OCI-LY1 (cell line): ENCODE results near the gene BANF2.

Source experiments
- H2AFZ ChIP-seq: fragments of 200-600 bp; sonication (generic), shearing (Covaris generic); 2 replicates; pipeline ENCODE4 v1.6.0; 2014; ENCODE audit warnings: antibody characterized with exemption, mild to moderate bottlenecking, low read length
- H3F3A ChIP-seq: fragments of 200-600 bp; sonication (generic), shearing (Covaris generic); 2 replicates; pipeline ENCODE4 v1.6.0; 2014; ENCODE audit warnings: mild to moderate bottlenecking, antibody characterized with exemption, low read length, moderate library complexity; ENCODE audit not compliant: insufficient read depth
- H3K27ac ChIP-seq: fragments of 200-600 bp; sonication (generic); 2 replicates; pipeline ENCODE4 v1.5.1; 2014; ENCODE audit warnings: low read length, mixed run types, mild to moderate bottlenecking, low read depth; ENCODE audit not compliant: poor library complexity, severe bottlenecking
- H3K27me3 ChIP-seq: fragments of 200-600 bp; sonication (generic); 2 replicates; pipeline ENCODE4 v1.6.0; 2014; ENCODE audit warnings: antibody characterized with exemption, mild to moderate bottlenecking, low read length, moderate library complexity; ENCODE audit not compliant: insufficient read depth
- H3K36me3 ChIP-seq: fragments of 200-600 bp; sonication (generic); 2 replicates; pipeline ENCODE4 v1.6.1; 2014; ENCODE audit warnings: mild to moderate bottlenecking, antibody characterized with exemption, low read length, moderate library complexity, mixed read lengths; ENCODE audit not compliant: insufficient read depth
- H3K4me1 ChIP-seq: fragments of 200-600 bp; sonication (generic); 2 replicates; pipeline ENCODE4 v1.5.1; 2014; ENCODE audit warnings: mild to moderate bottlenecking, low read length, moderate library complexity; ENCODE audit not compliant: insufficient read depth, severe bottlenecking
- H3K4me2 ChIP-seq: fragments of 200-600 bp; sonication (generic), shearing (Covaris generic); 2 replicates; pipeline ENCODE4 v1.6.1; 2014; ENCODE audit warnings: low read length
- H3K4me3 ChIP-seq: fragments of 200-600 bp; sonication (generic); 2 replicates; pipeline ENCODE4 v1.5.1; 2014; ENCODE audit warnings: low read length, low read depth, mild to moderate bottlenecking, mixed read lengths; ENCODE audit not compliant: poor library complexity, severe bottlenecking
- H3K79me2 ChIP-seq: fragments of 200-600 bp; shearing (Covaris generic); 2 replicates; pipeline ENCODE4 v1.6.1; 2016; ENCODE audit warnings: mixed run types, low read length, mixed read lengths; ENCODE audit not compliant: insufficient read depth
- H3K9ac ChIP-seq: fragments of 200-600 bp; sonication (generic), shearing (Covaris generic); 2 replicates; pipeline ENCODE4 v1.6.1; 2014; ENCODE audit warnings: mild to moderate bottlenecking, low read length, mixed read lengths
- H3K9me2 ChIP-seq: fragments of 200-600 bp; sonication (generic), shearing (Covaris generic); 2 replicates; pipeline ENCODE4 v1.6.1; 2014; ENCODE audit warnings: low read depth, mild to moderate bottlenecking, low read length, mixed read lengths
- H3K9me3 ChIP-seq: fragments of 200-600 bp; shearing (Covaris generic); 2 replicates; pipeline ENCODE4 v1.6.1; 2014; ENCODE audit warnings: low read length, mixed read lengths
- H4K20me1 ChIP-seq: fragments of 200-600 bp; sonication (generic), shearing (Covaris generic); 2 replicates; pipeline ENCODE4 v1.6.0; 2016; ENCODE audit warnings: mild to moderate bottlenecking, low read length; ENCODE audit not compliant: insufficient read depth
- EZH2 ChIP-seq: fragments of 200-600 bp; sonication (generic), shearing (Covaris generic); IDR thresholded peaks from 2 replicates; pipeline ENCODE4 v1.8.0; 2017; ENCODE audit warnings: borderline replicate concordance, mixed run types, mild to moderate bottlenecking, antibody characterized with exemption, low read length, moderate library complexity, mixed read lengths
- TF ChIP-seq, protein P1 (sequence below): fragments of 200-600 bp; sonication (generic), shearing (Covaris generic); IDR thresholded peaks from 2 replicates; pipeline ENCODE4 v1.5.1; 2017; ENCODE audit warnings: mild to moderate bottlenecking, antibody characterized with exemption, low read length, moderate library complexity, mixed read lengths

The BANF2 gene

GRCh38 chr20:17747431-17747846 lies 47.7 kb downstream of the BANF2 start:
- H3K36me3 ChIP-seq = no peaks in the 10 kb centered on the region
- H3K9ac ChIP-seq = no peak overlapping the region
- no peaks in the 10 kb centered on the region for H3K79me2 ChIP-seq
- no peak overlapping the region for H3K4me3 ChIP-seq
- no peaks in the 10 kb centered on the region for H4K20me1 ChIP-seq
- no peaks in the 10 kb centered on the region for H3K4me1 ChIP-seq
- no peak overlapping the region for H3K4me2 ChIP-seq
- H2AFZ ChIP-seq = no peak overlapping the region
- H3K9me2 ChIP-seq = no peaks in the 10 kb centered on the region
- no peaks in the 10 kb centered on the region for H3F3A ChIP-seq
- 0 out of 2 replicates have a peak, but pooled peaks cover 5% of the 10 kb centered on the region for H3K27me3 ChIP-seq
- TF ChIP-seq, protein P1, sequence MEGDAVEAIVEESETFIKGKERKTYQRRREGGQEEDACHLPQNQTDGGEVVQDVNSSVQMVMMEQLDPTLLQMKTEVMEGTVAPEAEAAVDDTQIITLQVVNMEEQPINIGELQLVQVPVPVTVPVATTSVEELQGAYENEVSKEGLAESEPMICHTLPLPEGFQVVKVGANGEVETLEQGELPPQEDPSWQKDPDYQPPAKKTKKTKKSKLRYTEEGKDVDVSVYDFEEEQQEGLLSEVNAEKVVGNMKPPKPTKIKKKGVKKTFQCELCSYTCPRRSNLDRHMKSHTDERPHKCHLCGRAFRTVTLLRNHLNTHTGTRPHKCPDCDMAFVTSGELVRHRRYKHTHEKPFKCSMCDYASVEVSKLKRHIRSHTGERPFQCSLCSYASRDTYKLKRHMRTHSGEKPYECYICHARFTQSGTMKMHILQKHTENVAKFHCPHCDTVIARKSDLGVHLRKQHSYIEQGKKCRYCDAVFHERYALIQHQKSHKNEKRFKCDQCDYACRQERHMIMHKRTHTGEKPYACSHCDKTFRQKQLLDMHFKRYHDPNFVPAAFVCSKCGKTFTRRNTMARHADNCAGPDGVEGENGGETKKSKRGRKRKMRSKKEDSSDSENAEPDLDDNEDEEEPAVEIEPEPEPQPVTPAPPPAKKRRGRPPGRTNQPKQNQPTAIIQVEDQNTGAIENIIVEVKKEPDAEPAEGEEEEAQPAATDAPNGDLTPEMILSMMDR = no peak
- TF ChIP-seq EZH2 = no peak
- H3K9me3 ChIP-seq = no peaks in the 10 kb centered on the region
- no peak overlapping the region for H3K27ac ChIP-seq

- Histone ChIP-seq H3K9me3 (no peaks in the 10 kb centered on the region), H3K79me2 (no peaks in the 10 kb centered on the region), H3K27ac (no peak overlapping the region), H3K36me3 (no peaks in the 10 kb centered on the region), H3K4me3 (no peak overlapping the region), H3F3A (no peaks in the 10 kb centered on the region), H3K4me2 (no peak overlapping the region), H3K27me3 (0 out of 2 replicates have a peak, but pooled peaks cover 5% of the 10 kb centered on the region), H3K9me2 (no peaks in the 10 kb centered on the region), H3K9ac (no peak overlapping the region), H2AFZ (no peak overlapping the region), H3K4me1 (no peaks in the 10 kb centered on the region), H4K20me1 (no peaks in the 10 kb centered on the region)
- no peak for TF ChIP-seq EZH2
- TF ChIP-seq, protein P1 = no peak
Measured at GRCh38 chr20:17748279-17748678, 48.5 kb downstream of the BANF2 start.

DNA sequence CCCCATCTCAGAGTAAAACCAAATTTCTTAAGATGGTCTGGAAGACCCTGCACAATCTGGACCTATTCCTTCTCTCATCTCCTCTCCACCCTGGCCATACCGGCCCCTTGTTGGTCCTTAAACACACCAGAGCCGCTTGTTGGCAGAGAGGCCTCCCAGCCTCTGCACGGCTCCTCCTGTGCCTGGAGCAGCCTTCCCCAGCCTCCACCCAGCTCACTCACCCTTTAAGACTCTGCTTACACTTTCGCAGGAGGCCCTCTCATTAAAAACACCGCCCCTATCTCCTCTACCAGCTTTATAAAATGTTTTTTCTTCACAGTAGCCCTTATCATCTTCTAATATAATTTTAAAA lies 49.8 kb downstream of the BANF2 start:
- Histone ChIP-seq H3K9me2 (no peaks in the 10 kb centered on the region), H3K4me2 (no peak overlapping the region), H3K27me3 (0 out of 2 replicates have a peak, but pooled peaks cover 5% of the 10 kb centered on the region), H3K27ac (no peak overlapping the region), H4K20me1 (no peaks in the 10 kb centered on the region), H3K79me2 (no peaks in the 10 kb centered on the region), H3K9ac (no peak overlapping the region), H3F3A (no peaks in the 10 kb centered on the region), H3K36me3 (no peaks in the 10 kb centered on the region), H2AFZ (no peak overlapping the region), H3K9me3 (no peaks in the 10 kb centered on the region), H3K4me3 (no peak overlapping the region), H3K4me1 (no peaks in the 10 kb centered on the region)
- TF ChIP-seq EZH2 = no peak
- TF ChIP-seq, protein P1 = no peak
